ENCODE data around the gene RASGRP2.

The RASGRP2 gene

GRCh38 chr11:64720167-64720566 lies 23.8 kb downstream of the RASGRP2 start:
- DNase-seq (ENCODE audit: low spot score), result no peak
- in situ Hi-C loops (cut with MboI; ENCODE audit: low pct_unique_long_range_greater_than_20kb, low sequenced_read_pairs, unreplicated experiment), result no loop called here
- TF ChIP-seq CTCF (IDR thresholded peaks at IDR 0.05; ENCODE audit: extremely low read depth, insufficient read depth, missing control alignments), result no peak

DNA sequence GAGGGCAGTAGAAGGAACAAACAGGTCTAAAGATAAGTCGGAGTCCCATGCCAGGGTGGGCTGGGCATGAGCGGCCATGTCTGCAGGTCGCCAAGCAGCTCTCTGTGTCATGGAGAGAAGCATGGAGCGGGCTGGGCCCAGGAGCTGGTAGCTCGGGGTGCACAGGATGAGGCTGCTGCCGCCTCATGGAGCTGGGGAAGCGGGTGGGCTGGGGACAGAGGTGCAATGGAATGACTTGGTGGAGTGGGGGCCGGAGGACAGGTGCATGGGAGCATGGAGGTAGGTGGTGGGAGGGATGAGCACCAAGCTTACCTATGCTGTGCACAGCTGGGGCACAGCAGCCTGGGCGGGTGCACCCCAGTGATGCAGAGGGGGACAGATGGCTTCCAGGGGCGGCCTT lies 24.5 kb downstream of the RASGRP2 start:
- TF ChIP-seq CTCF (IDR thresholded peaks at IDR 0.05; ENCODE audit: extremely low read depth, insufficient read depth, missing control alignments), result no peak
- DNase-seq (ENCODE audit: low spot score), result no peak
- in situ Hi-C loops (cut with MboI; ENCODE audit: low pct_unique_long_range_greater_than_20kb, low sequenced_read_pairs, unreplicated experiment), result no loop called here

GRCh38 chr11:64718780-64719124 lies 25.2 kb downstream of the RASGRP2 start:
- in situ Hi-C loops (cut with MboI; ENCODE audit: low pct_unique_long_range_greater_than_20kb, low sequenced_read_pairs, unreplicated experiment), result no loop called here
- no peak for TF ChIP-seq CTCF (IDR thresholded peaks at IDR 0.05; ENCODE audit: extremely low read depth, insufficient read depth, missing control alignments)
- no peak for DNase-seq (ENCODE audit: low spot score)

DNA sequence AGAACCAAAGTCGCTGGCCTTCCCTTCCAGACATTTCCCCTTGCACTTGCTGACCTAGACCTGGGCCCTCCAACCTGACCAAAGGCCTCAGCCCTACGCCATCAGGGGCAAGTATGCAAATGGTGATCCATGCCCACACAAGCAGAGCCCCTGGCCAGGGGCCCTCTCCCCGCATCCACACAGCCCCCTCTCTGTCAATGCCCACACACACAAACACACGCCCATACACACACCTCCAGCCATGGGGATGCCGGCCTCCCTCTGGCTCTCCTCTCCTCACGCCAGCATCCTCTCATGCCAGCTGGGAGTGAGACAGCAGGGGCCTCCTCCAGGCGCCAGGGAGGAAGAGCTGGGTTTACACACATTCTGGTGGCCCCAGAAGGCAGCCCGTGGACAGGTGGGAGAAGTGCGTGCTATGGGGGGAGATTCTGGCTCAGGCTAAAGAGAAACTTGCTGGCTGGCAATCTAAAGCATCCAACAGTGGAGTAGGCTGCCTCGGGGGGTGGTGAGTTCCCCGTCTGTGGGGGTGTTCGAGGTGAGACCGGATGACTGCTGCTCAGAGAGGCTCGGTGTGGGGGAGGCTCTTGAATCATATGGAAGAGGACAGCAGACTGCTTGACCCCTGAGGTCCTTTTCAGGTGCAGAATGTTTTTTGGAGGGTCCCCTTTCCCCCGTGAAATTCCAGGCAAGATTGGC lies 25.7 kb downstream of the RASGRP2 start:
- no peak for TF ChIP-seq CTCF (IDR thresholded peaks at IDR 0.05; ENCODE audit: extremely low read depth, insufficient read depth, missing control alignments)
- in situ Hi-C loops (cut with MboI; ENCODE audit: low pct_unique_long_range_greater_than_20kb, low sequenced_read_pairs, unreplicated experiment), result no loop called here

DNA sequence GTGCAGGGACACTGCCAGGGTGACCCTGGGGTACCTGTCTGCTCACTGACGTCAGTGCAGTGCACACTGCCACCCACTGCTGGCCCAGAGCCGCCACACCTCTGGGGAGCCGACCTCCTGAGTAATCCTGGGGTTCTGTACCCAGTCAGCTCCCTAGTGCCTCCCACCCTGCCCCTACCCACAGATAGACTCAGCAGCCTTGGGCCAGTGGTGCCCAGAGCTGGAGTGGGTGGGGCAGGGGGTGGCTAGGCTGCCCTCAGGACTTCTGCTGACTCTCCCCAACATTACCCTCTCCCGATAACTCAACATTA lies 26.7 kb downstream of the RASGRP2 start:
- in situ Hi-C loops (cut with MboI; ENCODE audit: low pct_unique_long_range_greater_than_20kb, low sequenced_read_pairs, unreplicated experiment), result no loop called here
- TF ChIP-seq CTCF (IDR thresholded peaks at IDR 0.05; ENCODE audit: extremely low read depth, insufficient read depth, missing control alignments), result no peak
- DNase-seq (ENCODE audit: low spot score), result no peak

More for the DNA sequence above, 25.7 kb downstream of the RASGRP2 start:
- no peak for DNase-seq (ENCODE audit: low spot score)

DNA sequence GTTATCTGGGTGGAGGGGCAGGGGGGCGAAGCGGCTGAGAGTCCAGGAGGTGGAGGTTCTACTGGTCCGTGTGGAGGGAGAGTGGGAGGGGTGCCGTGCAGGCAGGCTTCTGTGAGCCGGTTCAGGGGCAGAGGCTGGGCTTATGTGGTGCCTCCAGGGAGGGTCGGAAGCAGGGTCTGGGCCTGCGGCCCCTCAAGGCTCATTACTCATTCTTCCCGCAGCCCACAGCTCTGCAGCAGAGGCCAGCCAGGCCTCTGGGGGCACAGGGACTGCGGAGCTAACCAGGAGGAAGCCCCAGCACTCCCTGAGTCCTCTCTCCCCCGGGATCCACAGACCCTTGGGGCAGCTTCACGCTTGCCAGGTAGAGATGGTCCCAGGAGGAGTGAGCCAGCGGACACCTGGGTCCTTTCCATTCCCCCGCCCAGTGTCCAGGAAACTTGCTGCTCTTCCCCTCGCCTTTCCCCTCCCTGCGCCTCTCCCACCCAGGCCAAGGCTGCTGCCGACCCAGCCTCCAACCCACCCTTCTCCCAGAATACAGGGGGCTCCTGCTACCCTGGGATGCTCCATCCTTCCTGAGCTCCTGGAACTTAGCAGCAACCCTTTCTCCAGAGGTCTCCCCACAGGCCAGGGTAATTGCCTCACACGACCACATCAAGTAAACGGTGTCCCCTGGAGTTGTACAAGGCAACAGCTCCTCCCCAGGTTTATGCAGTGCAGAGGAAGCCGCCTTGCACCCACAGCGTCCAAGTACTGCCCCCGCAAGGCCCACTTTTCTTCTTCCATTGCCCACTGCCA lies 27.3 kb downstream of the RASGRP2 start:
- in situ Hi-C loops (cut with MboI; ENCODE audit: low pct_unique_long_range_greater_than_20kb, low sequenced_read_pairs, unreplicated experiment), result no loop called here
- no peak for TF ChIP-seq CTCF (IDR thresholded peaks at IDR 0.05; ENCODE audit: extremely low read depth, insufficient read depth, missing control alignments)
- no peak for DNase-seq (ENCODE audit: low spot score)

All from GM13977 (cell line).